Peyer's patch (tissue), 4 donors: ENCODE measurements around the gene KRT78. TPM values are rescaled to one million over a fixed set of nuclear protein-coding genes. Genes with fewer than 3 reads are reported as not detected.

Experiments used
- DNase-seq, 3 donors: peaks; one replicate each; pipeline ENCODE4 v3.0.0-alpha.2; 2017 to 2019
- H3K27ac ChIP-seq, 4 donors: fragments of 200-600 bp; sonication (generic); one replicate each; pipeline ENCODE4 v1.5.1; 2016 to 2019
- H3K27me3 ChIP-seq, 2 donors: fragments of 200-600 bp; sonication (generic); one replicate each; pipeline ENCODE4 v1.5.1; 2019
- H3K36me3 ChIP-seq, 3 donors: fragments of 200-600 bp; sonication (generic); one replicate each; pipeline ENCODE4 v1.5.1; 2016 to 2019
- H3K4me1 ChIP-seq, 4 donors: fragments of 200-600 bp; sonication (generic); one replicate each; pipeline ENCODE4 v1.5.1; 2016 to 2019
- H3K4me3 ChIP-seq, 4 donors: fragments of 200-600 bp; sonication (generic); 1 replicate in 3 of 4; 2 replicates in 1 of 4; pipeline ENCODE4 v1.5.1; 2016 to 2019; ENCODE audit warnings: mild to moderate bottlenecking in 1 of 4
- H3K9me3 ChIP-seq, 4 donors: fragments of 200-600 bp; sonication (generic); one replicate each; pipeline ENCODE4 v1.5.1; 2016 to 2019; ENCODE audit warnings: mild to moderate bottlenecking in 1 of 4
- POLR2A ChIP-seq, 2 donors: fragments of 450-650 bp; IDR thresholded peaks; one replicate each; pipeline ENCODE4 v1.5.1; 2017; ENCODE audit warnings: antibody characterized with exemption in 2 of 2, mild to moderate bottlenecking in 2 of 2, moderate library complexity in 2 of 2
- total RNA-seq, 4 donors: library from RNA; depleted of rRNA; stranded (reverse); fragments of >200 nt; gene quantifications; one replicate each; pipeline ENCODE4 v1.1.0, GENCODE V29; 2016
- TF ChIP-seq, protein P1 (sequence below), 6 experiments: fragments of 450-650 bp in 4 of 6; fragments of 200-600 bp in 2 of 6; sonication (generic) in 1 of 6; IDR thresholded peaks; one replicate each; pipeline ENCODE4 v1.5.1; 2017 to 2019; ENCODE audit warnings: antibody characterized with exemption in 6 of 6, mild to moderate bottlenecking in 3 of 6, moderate library complexity in 1 of 6

The KRT78 gene
- total RNA-seq, 4 donors from 2014 or later = not detected

DNA sequence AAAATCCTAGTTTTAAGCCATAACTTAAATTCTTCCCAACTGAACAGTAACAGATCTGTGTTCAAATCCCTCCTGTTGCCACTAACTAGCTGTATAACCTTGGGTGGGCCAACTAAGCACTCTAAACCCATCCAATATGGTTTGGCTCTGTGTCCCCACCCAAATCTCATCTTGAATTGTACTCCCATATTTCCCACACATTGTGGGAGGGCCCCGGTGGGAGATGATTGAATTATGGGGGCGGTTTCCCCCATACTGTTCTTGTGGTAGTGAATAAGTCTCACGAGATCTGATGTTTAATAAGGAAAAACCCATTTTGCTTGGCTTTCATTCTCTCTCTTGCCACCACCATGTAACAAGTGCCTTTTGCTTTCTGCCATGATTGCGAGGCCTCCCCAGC, 33.6 kb downstream of the KRT78 start:
- Histone ChIP-seq H3K4me1 (no peaks in the 10 kb centered on the region), H3K9me3 (no peaks in the 10 kb centered on the region), H3K36me3 (no peaks in the 10 kb centered on the region), H3K4me3 (no peak overlapping the region), H3K27ac (no peak overlapping the region), H3K27me3 (no peaks in the 10 kb centered on the region)
- DNase-seq = no peak
- TF ChIP-seq, protein P1, sequence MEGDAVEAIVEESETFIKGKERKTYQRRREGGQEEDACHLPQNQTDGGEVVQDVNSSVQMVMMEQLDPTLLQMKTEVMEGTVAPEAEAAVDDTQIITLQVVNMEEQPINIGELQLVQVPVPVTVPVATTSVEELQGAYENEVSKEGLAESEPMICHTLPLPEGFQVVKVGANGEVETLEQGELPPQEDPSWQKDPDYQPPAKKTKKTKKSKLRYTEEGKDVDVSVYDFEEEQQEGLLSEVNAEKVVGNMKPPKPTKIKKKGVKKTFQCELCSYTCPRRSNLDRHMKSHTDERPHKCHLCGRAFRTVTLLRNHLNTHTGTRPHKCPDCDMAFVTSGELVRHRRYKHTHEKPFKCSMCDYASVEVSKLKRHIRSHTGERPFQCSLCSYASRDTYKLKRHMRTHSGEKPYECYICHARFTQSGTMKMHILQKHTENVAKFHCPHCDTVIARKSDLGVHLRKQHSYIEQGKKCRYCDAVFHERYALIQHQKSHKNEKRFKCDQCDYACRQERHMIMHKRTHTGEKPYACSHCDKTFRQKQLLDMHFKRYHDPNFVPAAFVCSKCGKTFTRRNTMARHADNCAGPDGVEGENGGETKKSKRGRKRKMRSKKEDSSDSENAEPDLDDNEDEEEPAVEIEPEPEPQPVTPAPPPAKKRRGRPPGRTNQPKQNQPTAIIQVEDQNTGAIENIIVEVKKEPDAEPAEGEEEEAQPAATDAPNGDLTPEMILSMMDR (IDR thresholded peaks at IDR 0.05) = no peak
- TF ChIP-seq POLR2A (IDR thresholded peaks at IDR 0.05) = no peak

DNA sequence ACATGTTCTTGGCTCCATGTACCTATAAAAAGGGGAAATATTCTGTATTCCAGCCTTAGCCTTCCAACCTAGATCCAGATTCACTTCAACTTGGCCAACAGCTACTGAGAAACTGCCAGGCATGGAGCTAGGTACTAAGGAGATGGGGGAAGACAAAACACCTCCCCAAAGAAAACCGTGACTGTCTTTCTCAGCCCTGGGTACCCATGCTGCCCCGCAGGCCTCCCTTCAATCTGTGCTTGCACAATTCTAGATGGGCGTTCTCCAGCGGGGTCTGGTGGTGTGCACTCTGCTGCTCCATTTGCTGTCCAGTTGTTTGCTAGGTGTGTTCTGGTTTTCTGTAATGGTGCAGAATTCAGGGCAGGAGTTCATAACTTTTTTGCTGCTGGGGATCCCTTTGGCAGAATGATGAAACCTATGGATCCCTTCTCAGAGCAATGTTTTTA, 34.1 kb downstream of the KRT78 start:
- no peaks in the 10 kb centered on the region for H3K36me3 ChIP-seq
- no peaks in the 10 kb centered on the region for H3K4me1 ChIP-seq
- no peak overlapping the region for H3K27ac ChIP-seq
- H3K27me3 ChIP-seq = no peaks in the 10 kb centered on the region
- H3K4me3 ChIP-seq = no peak overlapping the region
- TF ChIP-seq, protein P1 (IDR thresholded peaks at IDR 0.05) = no peak
- TF ChIP-seq POLR2A (IDR thresholded peaks at IDR 0.05) = no peak
- DNase-seq = no peak
- H3K9me3 ChIP-seq = no peaks in the 10 kb centered on the region

DNA sequence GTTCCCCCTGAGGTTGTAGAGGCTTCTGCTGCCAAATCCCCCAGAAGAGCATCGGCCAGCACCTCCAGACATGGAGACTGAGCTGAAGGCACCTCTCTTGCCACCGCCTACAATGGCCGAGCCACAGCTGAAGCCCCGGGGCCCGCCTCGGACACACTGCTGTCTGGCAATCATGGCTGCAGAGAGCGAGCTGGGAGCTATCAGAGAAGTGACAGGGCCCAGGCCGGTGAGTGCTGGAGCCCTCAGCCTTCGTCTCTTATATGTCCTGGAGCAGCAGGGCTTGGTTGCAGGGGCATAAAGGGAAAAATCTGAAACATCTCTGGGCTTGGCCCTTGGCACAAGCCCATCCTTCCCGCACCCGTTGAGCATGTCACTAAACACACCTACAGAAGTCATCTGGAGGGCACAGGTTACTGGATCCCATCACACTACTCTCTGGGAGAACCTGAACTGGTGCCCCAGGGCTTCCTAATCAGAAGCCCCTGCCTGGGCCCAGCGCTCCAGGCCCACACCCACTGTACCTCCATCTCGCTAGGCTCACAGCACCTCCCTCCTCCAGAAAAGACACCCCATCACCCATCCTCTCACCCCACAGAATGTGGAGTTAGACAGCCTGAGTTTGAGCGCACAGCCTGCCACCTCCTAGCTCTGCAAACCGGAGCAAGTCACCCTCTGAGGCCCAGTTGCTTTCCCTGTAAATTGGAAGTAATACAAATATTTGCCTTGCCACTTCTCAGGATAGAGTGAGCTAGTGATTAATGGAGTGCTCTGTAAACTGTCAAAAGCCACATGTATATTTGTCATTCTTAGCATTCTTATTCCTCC, 34.7 kb downstream of the KRT78 start, which contains the start of gene KRT4:
TSS of gene KRT4 (minus strand) at position 232 of the 825 bp plus-strand sequence. CDS start at position 174, 58 bp downstream.
- no peak for DNase-seq
- no peaks in the 10 kb centered on the region for H3K9me3 ChIP-seq
- no peak within 1 kb of the TSS for H3K27ac ChIP-seq
- no peak within 1 kb of the TSS for H3K4me3 ChIP-seq
- no peaks in the 10 kb centered on the region for H3K36me3 ChIP-seq
- H3K27me3 ChIP-seq = no peaks in the 10 kb centered on the region
- TF ChIP-seq, protein P1 (IDR thresholded peaks at IDR 0.05) = no peak
- no peak for TF ChIP-seq POLR2A (IDR thresholded peaks at IDR 0.05)
- no peaks in the 10 kb centered on the region for H3K4me1 ChIP-seq

DNA sequence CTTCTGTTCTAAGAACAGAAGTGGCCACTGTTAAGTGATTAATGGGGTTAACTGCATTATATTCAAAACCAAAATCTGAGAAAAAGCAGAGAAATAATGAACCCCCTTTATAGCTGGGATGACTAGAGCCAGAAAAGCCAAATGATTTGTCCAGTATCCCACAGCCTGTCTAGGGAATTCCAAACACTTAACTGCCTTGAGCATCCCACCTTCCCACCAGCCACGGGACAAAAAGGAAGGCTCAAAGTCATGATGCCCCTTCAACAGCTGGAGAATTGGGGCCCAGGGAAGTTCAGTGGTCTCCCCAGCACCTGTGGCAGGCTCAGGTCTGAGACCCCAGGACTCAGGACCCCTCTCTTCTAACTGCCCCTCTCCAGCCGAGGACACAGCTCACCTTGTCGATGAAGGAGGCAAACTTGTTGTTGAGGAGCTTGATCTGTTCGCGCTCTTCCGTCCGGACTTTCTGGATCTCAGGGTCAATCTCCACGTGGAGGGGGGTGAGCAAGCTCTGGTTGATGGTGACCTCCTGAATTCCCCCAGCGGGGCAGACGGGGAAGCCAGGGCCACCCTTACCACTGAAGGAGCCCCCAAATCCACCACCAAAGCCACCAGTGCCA, 35.5 kb downstream of the KRT78 start:
- no peaks in the 10 kb centered on the region for H3K27me3 ChIP-seq
- DNase-seq = no peak
- no peaks in the 10 kb centered on the region for H3K9me3 ChIP-seq
- no peak for TF ChIP-seq POLR2A (IDR thresholded peaks at IDR 0.05)
- no peaks in the 10 kb centered on the region for H3K36me3 ChIP-seq
- H3K4me3 ChIP-seq = no peak overlapping the region
- no peaks in the 10 kb centered on the region for H3K4me1 ChIP-seq
- no peak overlapping the region for H3K27ac ChIP-seq

DNA sequence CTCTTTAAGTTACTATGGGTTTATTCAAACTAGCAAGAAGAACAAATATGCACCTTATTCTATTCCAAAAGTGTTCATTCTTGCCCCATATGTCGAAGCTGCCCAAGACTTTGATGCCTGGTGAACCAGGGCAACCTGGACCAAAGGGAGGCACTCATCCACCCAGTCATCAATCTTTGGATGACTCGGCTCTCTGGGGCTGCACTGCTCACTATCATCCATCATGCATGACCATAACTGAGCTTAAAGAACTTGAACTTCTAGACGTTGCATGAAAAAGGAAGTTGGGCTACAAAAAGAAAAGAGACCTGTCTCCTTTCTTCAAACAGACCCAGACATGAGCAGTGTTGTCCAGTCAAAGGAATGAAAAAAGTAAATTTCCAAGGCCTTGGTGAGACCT, 36.0 kb downstream of the KRT78 start:
- no peak for DNase-seq
- Histone ChIP-seq H3K4me1 (no peaks in the 10 kb centered on the region), H3K4me3 (no peak overlapping the region), H3K9me3 (no peaks in the 10 kb centered on the region), H3K27ac (no peak overlapping the region), H3K36me3 (no peaks in the 10 kb centered on the region), H3K27me3 (no peaks in the 10 kb centered on the region)
- TF ChIP-seq, protein P1 (IDR thresholded peaks at IDR 0.05) = no peak
- TF ChIP-seq POLR2A (IDR thresholded peaks at IDR 0.05) = no peak

DNA sequence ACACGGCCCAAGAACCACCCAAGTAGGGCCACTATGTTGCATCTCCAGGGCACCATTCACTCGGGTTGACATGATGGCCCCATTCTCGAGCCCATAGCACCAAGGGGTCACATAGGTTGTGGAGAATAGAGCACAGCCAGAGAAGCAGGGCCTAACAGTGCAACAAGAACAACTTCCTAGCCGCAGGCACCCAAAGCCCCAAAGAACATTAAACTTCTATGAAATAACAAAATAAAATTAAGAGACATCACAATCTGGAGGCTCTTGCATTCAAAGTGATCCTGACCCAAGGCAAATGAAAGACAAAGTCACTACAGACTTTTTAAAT, 36.8 kb downstream of the KRT78 start:
- Histone ChIP-seq H3K9me3 (no peaks in the 10 kb centered on the region), H3K27ac (no peak overlapping the region), H3K36me3 (no peaks in the 10 kb centered on the region), H3K4me3 (no peak overlapping the region), H3K27me3 (no peaks in the 10 kb centered on the region), H3K4me1 (no peaks in the 10 kb centered on the region)
- DNase-seq = no peak
- TF ChIP-seq, protein P1 (IDR thresholded peaks at IDR 0.05) = no peak
- TF ChIP-seq POLR2A (IDR thresholded peaks at IDR 0.05) = no peak
